H4 (cell line): ENCODE data around the gene ZNF485. TPM values are rescaled to one million over a fixed set of nuclear protein-coding genes. Genes with fewer than 3 reads are reported as not detected.
"Not testable (repeated sequence)": the region's sequence is repeated elsewhere in the genome, so short reads cannot be mapped to it uniquely, and the experiment has no call there.

Experiments used
- DNase-seq: peaks from one replicate; pipeline ENCODE4 v3.0.0-alpha.2; 2015; ENCODE audit warnings: low spot score
- total RNA-seq: library from RNA; depleted of rRNA; stranded (reverse); fragments of >200 nt; shearing (Covaris generic); gene quantifications from 2 replicates; pipeline ENCODE4 v1.2.3, GENCODE V29; 2014; rRNA removed

ZNF485 gene
- total RNA-seq: 3.3 and 3.6 TPM in 2 replicates

- peak; percentile 48 for DNase-seq
These were observed at the start of gene ZNF485 for GRCh38 chr10:43606323-43607198. TSS of gene ZNF485 (plus strand) at chr10:43606438. CDS start at chr10:43607051, 613 bp downstream.

GRCh38 chr10:43557214-43557613 is 49.0 kb upstream of the ZNF485 start:
- DNase-seq: no peak

- no peak for DNase-seq
These were observed 36.6 kb upstream of the ZNF485 start for GRCh38 chr10:43569681-43570080.

GRCh38 chr10:43570971-43571370 is 35.3 kb upstream of the ZNF485 start:
- no peak for DNase-seq

- no peak for DNase-seq
These were observed 32.8 kb upstream of the ZNF485 start for GRCh38 chr10:43573250-43574000.

- peak; percentile 68 for DNase-seq
These were observed 32.0 kb upstream of the ZNF485 start, which contains the start of gene ZNF239 for GRCh38 chr10:43574001-43574892. TSS of gene ZNF239 (minus strand) at chr10:43574616. CDS start at chr10:43558079, 16,537 bp downstream.

- DNase-seq: no peak
These were observed 31.3 kb upstream of the ZNF485 start for GRCh38 chr10:43574906-43575305.

GRCh38 chr10:43576062-43576461 is 30.2 kb upstream of the ZNF485 start:
- no peak for DNase-seq

- no peak for DNase-seq
These were observed 29.7 kb upstream of the ZNF485 start for GRCh38 chr10:43576580-43576979.

- no peak for DNase-seq
These were observed 22.2 kb upstream of the ZNF485 start for GRCh38 chr10:43584051-43584450.

GRCh38 chr10:43585046-43585445 is 21.2 kb upstream of the ZNF485 start:
- DNase-seq: no peak

- DNase-seq: no peak
These were observed 20.1 kb upstream of the ZNF485 start for GRCh38 chr10:43585981-43586729.

GRCh38 chr10:43586730-43587115 is 19.5 kb upstream of the ZNF485 start:
- not testable (repeated sequence) for DNase-seq

GRCh38 chr10:43591303-43591904 is 14.8 kb upstream of the ZNF485 start:
- DNase-seq: no peak

- peak; percentile 19 for DNase-seq
These were observed 11.2 kb upstream of the ZNF485 start for GRCh38 chr10:43594944-43595589.

- DNase-seq: no peak
These were observed 10.4 kb upstream of the ZNF485 start for GRCh38 chr10:43595739-43596298.

- no peak for DNase-seq
These were observed 9.7 kb upstream of the ZNF485 start for GRCh38 chr10:43596546-43596945.

GRCh38 chr10:43598446-43598845 is 7.8 kb upstream of the ZNF485 start:
- no peak for DNase-seq

GRCh38 chr10:43599333-43599732 is 6.9 kb upstream of the ZNF485 start:
- no peak for DNase-seq

- DNase-seq: not testable (repeated sequence)
These were observed 4.7 kb upstream of the ZNF485 start for GRCh38 chr10:43601576-43601975.
